GF-D8 (cell line): ENCODE data around the gene ZFPM1.
"Not testable (repeated sequence)": the region's sequence is repeated elsewhere in the genome, so short reads cannot be mapped to it uniquely, and the experiment has no call there.

Experiments
- DNase-seq: peaks from one replicate; lab custom pipeline; 2025; lab: John Stamatoyannopoulos, UW

ZFPM1 gene

GRCh38 chr16:88512728-88513696, 59.9 kb downstream of the ZFPM1 start:
- no peak for DNase-seq

GRCh38 chr16:88514070-88514469, 61.0 kb downstream of the ZFPM1 start:
- no peak for DNase-seq

GRCh38 chr16:88514526-88515232, 61.6 kb downstream of the ZFPM1 start:
- no peak for DNase-seq

GRCh38 chr16:88515371-88515770, 62.3 kb downstream of the ZFPM1 start:
- DNase-seq: no peak

- DNase-seq: no peak
Measured at GRCh38 chr16:88515925-88516594, 63.0 kb downstream of the ZFPM1 start.

GRCh38 chr16:88516601-88517061, 63.6 kb downstream of the ZFPM1 start:
- DNase-seq: no peak

GRCh38 chr16:88517208-88517774, 64.2 kb downstream of the ZFPM1 start:
- not testable (repeated sequence) for DNase-seq

- not testable (repeated sequence) for DNase-seq
Measured at GRCh38 chr16:88518411-88519111, 65.5 kb downstream of the ZFPM1 start.

- no peak for DNase-seq
Measured at GRCh38 chr16:88519240-88519639, 66.2 kb downstream of the ZFPM1 start.

- no peak for DNase-seq
Measured at GRCh38 chr16:88519938-88520653, 67.0 kb downstream of the ZFPM1 start.

GRCh38 chr16:88521674-88522073, 68.6 kb downstream of the ZFPM1 start:
- DNase-seq: no peak

- DNase-seq: no peak
Measured at GRCh38 chr16:88522276-88522949, 69.3 kb downstream of the ZFPM1 start.

- DNase-seq: no peak
Measured at GRCh38 chr16:88523309-88524161, 70.5 kb downstream of the ZFPM1 start.

GRCh38 chr16:88524274-88524972, 71.3 kb downstream of the ZFPM1 start:
- no peak for DNase-seq

GRCh38 chr16:88524973-88525662, 72.0 kb downstream of the ZFPM1 start:
- DNase-seq: no peak

- no peak for DNase-seq
Measured at GRCh38 chr16:88525663-88525990, 72.5 kb downstream of the ZFPM1 start.

- no peak for DNase-seq
Measured at GRCh38 chr16:88526008-88526905, 73.2 kb downstream of the ZFPM1 start.
